GM21717 (cell line): ENCODE results near the gene OR2T8.

ENCODE experiments used
- ATAC-seq: cut with Tn5 transposase; IDR thresholded peaks from one replicate; pipeline ENCODE4 v1.9.1; 2021; ENCODE audit warnings: mild to moderate bottlenecking, moderate library complexity; ENCODE audit not compliant: unreplicated experiment

The OR2T8 gene, protein sequence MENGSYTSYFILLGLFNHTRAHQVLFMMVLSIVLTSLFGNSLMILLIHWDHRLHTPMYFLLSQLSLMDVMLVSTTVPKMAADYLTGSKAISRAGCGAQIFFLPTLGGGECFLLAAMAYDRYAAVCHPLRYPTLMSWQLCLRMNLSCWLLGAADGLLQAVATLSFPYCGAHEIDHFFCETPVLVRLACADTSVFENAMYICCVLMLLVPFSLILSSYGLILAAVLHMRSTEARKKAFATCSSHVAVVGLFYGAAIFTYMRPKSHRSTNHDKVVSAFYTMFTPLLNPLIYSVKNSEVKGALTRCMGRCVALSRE

DNA sequence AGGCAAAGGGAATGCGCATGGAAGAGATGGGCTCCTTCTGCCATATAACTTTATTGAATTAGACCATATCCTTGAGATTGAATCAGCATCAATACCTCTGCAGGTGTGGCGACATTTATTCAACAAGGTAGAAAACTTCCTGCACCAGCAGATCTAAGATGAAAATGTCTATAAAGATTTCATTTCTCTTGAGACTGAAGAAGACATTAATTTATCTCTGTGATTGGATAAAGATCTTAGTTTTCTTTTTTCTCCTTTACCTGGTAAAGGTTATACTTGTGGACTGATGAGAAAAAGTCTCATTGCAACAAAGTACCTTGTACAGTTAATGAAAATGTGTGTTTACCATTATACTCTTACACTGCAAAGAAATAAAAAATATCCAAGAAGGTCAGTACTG is at the start of gene OR2T8:
OR2T8 (plus strand) TSS at position 301 of the 400 bp plus-strand sequence. CDS start 766 bp downstream, outside the sequence.
- no peak for ATAC-seq

DNA sequence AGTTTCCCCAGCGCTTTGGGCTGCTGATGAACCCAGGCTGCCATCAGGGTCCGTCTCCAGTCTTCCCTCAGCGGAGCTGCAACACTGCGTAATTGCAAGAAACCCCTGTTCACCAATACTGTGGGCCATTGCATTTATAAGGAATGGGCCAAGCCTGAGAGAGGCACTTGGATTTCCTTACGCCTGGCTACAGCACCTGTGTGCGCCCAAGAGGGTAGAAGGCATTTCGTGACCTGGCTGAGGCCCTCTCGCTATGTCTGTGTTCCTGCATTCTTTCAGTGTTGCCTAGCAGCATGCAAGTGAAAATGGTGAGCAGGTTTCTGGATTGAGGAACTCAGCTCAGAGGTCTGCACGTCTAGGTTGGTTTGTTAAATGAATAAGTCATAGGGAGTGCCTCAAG is 36.7 kb upstream of the OR2T8 start:
- ATAC-seq, result no peak

DNA sequence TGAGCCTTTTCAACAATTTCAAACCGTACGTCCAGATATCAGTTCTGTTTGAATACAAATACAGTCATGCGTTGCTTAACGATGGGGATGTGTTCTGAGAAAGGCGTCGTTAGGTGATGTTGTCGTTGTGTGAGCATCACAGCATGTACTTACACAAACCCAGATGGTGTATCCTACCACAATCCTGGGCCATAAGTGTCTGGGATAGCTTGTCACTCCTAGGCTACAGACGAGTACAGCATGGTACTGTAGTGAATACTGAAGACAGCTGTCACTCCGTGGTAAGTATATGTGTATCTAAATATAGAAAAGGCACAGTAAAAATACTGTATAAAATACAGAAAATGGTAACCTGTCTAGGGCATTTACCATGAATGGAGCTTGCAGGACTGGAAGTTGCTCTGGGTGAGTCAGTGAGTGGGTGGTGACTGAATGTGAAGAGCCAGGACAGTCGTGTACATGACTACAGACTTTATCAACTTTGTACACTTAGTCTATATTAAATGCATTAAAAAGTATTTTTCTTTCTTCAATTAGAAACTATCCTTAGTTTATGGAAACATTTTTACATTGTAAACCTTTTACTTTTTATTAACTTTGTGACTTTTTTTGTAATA is 35.1 kb upstream of the OR2T8 start:
- ATAC-seq, result no peak

DNA sequence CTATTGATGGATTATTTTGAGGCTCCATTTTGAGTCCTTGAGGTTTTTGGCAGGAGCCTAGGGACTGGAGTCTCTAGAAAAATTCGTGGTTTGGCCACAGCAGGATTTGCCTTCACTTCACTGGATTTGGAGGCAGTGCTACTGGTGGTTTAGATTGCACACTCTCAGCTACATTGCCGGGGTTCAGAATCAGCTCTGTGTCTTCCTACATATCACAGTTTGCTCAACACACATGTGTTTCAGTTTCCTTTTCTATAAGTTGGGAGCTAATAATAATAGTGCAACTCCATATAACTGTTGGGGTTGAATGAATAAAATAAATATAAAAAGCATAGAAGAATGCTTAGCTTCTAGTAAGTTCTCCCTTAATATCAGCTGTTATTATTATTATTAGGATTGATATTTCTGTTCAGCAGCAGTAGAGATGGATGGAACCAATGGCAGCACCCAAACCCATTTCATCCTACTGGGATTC is 24.9 kb upstream of the OR2T8 start, which contains the start of gene OR2W3:
OR2W3 (plus strand) TSS at position 425 of the 475 bp plus-strand sequence; CDS start at position 425, 0 bp downstream.
- no peak for ATAC-seq

DNA sequence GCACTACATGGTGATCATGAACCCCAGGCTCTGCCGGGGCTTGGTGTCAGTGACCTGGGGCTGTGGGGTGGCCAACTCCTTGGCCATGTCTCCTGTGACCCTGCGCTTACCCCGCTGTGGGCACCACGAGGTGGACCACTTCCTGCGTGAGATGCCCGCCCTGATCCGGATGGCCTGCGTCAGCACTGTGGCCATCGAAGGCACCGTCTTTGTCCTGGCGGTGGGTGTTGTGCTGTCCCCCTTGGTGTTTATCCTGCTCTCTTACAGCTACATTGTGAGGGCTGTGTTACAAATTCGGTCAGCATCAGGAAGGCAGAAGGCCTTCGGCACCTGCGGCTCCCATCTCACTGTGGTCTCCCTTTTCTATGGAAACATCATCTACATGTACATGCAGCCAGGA is 24.1 kb upstream of the OR2T8 start:
- no peak for ATAC-seq

DNA sequence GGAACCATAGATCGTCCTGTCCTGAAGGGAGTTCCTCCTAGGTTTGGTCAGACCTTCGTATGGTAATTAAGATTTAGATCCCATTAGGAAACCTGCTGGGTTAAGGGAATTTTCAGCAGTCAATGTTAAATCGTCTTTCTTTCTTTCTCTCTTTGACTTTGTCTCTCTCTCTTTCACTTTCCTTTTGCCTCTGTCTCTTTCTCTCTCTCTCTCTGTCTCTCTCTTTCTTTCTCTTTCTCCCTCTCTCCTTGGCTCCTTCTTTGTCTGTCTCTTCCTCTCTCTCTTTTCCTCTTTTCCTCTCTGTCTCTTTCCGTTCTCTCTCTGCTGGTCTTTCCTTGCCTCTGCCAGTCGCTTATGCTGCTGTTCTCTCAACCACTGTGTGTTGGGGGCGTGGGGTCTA is 15.9 kb upstream of the OR2T8 start:
- ATAC-seq, result no peak

DNA sequence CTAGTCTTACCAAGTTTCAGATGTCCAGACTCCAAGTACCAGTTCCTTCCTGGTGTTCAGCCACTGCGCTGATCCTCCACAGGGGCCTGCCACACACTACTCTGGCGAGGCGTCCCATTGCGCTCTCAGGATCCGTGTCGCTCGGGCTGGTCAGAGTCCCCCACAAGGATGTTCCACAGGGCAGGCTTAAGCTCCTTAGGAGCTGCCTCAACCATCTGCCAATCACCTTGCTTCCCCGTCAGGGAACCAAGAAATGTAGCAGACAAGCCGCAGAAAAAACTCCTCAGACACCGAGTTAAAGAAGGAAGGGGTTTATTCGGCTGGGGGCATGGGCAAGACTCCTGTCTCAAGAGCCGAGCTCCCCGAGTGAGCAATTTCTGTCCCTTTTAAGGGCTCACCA is 14.9 kb upstream of the OR2T8 start:
- no peak for ATAC-seq

DNA sequence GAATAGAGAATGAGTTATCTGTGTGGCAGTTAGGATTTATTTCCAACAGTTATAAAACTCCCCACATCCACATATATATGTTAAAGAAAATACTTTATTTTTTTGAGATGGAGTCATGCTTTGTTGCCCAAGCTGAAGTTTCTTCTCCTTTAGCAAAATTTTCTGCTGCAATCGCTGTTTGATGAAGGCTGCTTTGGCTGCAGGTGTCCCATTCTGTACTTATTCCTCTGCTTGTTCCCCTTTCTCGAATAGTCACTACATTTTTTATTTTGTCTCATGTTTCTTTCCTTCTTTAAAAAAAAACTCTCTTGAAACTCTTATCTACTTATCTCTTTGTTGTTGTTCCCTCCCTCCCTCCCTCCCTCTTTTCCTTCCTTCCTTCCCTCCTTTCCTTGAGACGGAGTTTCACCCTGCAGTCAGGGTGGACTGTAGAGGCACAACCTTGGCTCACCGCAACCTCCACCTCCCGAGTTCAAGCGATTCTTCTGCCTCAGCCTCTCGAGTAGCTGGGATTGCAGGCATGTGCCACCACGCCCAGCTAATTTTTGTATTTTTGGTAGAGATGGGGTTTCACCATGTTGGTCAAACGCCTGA is 14.0 kb upstream of the OR2T8 start:
- no peak for ATAC-seq

DNA sequence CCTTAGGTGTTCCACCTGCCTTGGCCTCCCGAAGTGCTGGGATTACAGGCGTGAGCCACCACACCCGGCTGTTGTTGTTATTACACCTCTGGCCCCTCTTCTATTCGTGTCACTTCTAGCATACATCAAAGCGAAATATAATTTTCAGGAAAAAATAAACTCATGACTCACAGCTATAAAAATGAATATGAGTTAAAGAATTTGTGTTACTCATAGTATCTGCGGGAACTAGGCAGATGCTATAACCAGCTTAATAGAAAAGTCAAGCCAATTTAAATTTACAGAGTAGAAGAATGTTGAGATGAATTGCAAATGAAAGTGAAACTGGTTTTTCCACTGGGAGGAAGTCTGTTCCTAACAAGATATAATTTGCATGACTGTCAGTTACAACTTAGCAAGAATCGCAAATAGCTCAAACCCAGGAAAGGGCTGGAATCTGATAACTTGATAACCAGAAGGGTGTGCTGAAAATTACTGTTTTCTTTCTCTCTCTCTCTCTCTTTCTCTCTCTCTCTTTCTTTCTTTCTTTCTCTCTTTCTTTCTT is 13.5 kb upstream of the OR2T8 start:
- ATAC-seq, result peak; percentile 64

DNA sequence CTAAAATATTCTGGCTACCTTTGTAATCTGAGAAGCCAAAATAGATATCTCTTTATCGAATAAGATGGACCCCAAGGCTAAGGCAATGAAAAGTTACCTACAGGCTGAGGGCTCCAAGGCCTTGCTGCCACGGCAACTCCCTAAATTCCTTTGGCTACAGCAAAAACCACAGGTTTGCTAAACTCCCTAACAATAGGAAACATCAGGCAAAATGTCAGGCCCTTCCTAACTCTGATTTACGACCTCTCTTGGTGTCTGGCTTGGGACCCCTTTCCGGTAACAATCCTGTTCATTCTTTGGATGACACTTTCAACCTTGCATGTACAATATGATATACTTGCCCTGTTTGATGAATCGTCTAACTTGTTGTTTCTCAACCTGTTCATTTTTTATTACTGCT is 11.3 kb upstream of the OR2T8 start:
- no peak for ATAC-seq

DNA sequence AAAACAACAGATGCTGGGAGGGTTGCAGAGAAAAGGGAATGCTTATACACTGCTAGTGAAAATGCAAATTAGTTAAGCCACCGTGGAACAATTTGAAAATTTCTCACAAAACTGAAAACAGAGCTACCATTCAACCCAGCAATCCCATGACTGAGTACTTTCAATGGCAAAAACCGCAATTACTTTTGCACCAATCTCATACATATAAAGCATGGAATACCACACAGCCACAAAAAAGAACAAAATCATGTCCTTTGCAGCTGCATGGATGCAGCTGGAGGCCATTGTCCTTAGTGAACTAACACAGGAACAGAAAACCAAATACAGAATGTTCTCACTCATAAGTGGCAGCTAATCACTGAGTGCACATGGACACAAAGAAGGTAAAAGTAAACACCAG is 6.3 kb upstream of the OR2T8 start:
- ATAC-seq, result no peak

DNA sequence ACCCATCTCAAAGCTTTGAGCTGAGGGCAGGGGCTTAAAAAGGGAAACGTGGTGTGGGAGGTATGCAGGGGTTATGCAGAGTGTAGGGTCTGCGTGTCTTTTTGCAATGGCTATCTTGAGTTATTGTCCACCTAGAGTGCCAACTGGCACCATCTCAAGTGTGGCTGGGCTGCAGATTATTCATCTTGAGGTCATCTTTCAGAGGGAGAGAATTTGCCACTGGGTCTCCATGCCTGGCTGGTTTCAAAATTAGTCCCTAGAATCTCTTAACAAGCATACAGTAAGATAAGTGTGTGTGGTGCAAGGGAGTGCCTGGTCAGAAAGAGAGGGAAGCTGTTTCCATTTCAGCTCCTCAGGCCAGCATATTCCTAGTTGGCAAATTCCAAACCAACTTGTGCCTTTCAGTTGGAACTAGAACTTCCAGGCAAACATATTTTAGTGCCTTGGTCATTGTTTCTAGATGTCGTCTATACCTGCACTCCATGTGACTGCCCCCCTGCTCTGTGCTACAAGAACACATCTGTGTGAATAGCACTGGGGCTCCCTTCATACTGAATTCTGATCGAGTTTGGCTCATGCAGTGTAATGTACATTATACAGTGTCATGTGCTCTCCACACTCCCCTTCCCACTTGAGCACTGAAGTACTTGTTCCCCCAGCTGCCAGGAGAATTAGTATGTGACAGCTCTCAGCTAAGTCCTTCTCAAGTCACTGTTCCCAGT is 5.0 kb upstream of the OR2T8 start:
- no peak for ATAC-seq

DNA sequence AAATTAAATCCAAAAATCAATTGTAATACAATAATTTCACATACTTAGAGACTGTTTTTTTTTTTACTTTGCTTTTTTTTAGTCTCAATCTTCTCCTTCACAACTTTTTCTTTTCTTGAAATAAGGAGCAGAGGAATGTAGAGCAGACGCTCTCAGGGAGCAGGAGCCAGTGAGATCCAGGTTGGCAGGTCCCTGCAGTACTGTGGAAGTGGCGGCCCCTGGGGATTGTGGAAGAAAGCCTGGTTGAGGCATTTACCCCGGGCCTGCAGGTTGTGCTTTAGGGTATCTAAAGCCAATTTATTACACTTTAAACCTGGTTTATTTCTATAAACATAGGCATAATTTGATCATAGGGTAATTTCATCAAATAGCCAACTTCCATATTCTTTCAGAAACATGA is 3.9 kb downstream of the OR2T8 start:
- no peak for ATAC-seq

DNA sequence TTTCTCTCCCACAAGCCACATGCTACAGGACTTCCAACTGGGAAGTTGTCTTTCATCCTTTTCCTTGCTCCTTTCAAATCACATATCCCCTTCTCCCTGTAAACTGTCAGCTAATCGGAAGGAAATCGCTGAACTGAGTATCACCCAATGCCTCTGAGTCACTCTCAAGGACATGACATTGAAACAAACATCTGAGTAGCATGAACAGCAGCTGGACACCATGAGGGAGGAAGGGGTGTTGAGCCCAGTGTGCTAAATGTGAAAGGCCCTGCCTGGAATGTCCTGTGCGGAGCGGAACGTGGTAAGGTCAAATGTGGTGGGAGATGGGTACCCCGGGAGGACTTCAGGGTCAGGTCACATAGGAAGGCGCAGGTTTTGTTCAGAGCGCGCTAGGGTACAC is 4.8 kb downstream of the OR2T8 start, which contains the start of gene OR2AJ1:
OR2AJ1 (plus strand) TSS at position 22 of the 400 bp plus-strand sequence. CDS start 8,880 bp downstream, outside the sequence.
- no peak for ATAC-seq

DNA sequence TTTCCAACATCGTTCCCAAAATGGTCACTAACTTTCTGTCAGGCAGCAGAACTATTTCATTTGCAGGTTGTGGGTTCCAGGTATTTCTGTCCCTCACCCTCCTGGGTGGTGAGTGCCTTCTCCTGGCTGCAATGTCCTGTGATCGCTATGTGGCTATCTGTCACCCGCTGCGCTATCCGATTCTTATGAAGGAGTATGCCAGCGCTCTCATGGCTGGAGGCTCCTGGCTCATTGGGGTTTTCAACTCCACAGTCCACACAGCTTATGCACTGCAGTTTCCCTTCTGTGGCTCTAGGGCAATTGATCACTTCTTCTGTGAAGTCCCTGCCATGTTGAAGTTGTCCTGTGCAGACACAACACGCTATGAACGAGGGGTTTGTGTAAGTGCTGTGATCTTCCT is 13.9 kb downstream of the OR2T8 start:
- no peak for ATAC-seq

DNA sequence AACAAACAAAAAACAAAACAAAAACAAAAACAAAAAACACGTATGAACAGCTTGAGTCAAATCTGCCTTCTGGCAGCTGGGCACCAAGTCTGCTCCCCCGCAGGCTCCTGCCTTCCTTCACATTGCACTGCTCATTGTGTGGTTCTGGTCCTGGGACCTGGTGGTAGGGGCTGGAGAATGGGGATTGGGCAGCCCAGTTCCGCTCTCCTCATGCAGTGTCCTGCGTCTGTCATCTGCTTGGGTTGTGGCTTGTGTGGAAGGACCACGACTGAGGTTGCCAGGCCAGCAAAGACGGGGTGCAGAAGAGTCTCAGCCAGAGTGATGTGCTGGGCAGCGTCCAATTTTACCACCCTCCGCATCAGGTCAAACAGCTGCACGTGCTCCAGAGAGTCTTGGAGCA is 15.7 kb downstream of the OR2T8 start:
- no peak for ATAC-seq

DNA sequence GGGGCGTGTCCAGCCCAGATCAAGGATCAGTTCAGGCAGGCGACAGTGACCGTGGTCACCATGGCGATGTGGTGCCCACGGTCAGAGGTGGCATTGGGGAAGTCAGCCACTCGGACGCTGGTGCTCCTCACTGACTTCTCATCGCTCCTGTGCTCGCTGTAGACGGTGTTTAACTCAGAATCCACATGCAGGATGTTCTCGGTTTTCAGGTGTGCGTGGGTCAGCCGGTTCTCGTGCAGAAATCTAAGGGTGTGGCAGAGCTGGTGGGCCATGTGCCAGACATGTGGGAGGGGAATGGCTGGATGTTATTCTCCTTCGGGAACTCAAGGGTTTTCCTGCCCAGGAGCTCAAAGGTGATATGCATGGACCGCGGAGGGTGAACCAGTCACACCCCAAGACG is 16.4 kb downstream of the OR2T8 start:
- ATAC-seq, result no peak

DNA sequence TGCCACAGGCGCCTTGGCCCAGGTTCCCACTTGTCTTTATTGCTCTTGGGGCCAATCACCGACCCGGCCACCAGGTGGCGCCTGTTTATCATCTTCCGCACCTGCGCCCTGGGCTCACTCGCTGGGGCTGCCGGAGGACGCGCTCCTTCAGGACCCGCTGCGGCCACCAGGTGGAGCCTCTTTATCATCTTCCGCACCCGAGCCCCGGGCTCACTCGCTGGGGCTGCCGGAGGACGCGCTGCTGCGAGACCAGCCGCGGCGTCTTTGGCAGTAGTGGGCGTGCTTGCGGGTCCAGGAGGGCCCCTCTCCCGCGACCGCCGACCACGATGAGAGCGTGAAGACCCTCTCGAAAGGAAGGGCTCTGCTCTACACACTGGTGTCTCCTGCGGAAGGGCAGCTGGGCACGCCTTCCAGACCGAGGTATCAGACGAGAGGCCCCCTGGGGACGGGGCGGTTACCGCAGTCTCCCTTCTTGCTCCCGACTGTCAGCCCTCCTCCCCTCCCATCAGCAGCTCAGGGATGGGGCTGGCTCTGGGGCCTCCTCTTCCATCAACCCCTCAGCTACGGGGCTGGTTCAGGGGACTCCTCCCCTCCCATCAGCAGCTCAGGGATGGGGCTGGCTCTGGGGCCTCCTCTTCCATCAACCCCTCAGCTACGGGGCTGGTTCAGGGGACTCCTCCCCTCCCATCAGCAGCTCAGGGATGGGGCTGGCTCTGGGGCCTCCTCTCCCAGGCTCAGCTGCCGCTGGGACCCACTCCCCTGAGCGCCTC is 17.1 kb downstream of the OR2T8 start:
- peak; percentile 100 for ATAC-seq

DNA sequence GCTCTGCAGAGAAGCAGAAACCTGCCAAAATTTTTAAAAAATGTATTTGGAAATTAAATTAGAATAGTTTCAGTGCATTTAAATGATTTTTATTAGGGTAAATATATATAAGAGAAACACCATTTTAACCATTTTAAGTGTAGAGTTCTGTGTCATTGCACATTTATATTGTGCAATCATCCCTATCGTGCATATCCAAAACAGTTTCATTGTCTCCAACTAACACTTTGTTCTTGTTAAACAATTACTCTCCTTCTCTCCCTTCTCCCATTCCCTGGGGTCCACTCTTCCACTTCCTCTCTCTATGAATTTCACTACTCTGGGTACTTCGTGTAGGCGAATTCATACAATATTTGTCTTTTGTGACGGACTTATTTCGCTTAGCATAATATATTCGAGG is 22.6 kb downstream of the OR2T8 start:
- ATAC-seq, result no peak

DNA sequence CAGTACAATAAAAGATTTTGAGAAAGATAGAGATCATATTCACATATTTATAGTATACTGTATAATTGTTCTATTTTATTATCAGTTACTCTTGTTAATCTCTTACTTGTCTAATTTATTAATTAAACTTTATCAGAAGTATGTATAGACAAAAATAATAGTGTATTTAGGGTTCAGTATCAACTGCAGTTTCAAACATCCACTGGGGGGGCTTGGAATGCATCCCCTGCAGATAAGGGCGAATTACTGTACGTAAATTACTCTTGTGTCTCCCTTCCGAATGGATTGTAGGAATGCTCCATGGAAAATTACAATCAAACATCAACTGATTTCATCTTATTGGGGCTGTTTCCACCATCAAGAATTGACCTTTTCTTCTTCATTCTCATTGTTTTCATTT is 28.5 kb downstream of the OR2T8 start, which contains the start of gene OR2L8:
OR2L8 (plus strand) TSS at position 301 of the 400 bp plus-strand sequence; CDS start at position 301, 0 bp downstream.
- ATAC-seq, result no peak
